NCI-H2171 treated with DMSO at 0.1 percent for 48 hours (cell line): ENCODE measurements around the gene CACNA1C.
A peak's percentile ranks its signal among the peaks of the same experiment; 100 is the strongest.

ENCODE experiments used
- DNase-seq: peaks from one replicate; lab custom pipeline; 2025; lab: John Stamatoyannopoulos, UW

Gene CACNA1C

DNA sequence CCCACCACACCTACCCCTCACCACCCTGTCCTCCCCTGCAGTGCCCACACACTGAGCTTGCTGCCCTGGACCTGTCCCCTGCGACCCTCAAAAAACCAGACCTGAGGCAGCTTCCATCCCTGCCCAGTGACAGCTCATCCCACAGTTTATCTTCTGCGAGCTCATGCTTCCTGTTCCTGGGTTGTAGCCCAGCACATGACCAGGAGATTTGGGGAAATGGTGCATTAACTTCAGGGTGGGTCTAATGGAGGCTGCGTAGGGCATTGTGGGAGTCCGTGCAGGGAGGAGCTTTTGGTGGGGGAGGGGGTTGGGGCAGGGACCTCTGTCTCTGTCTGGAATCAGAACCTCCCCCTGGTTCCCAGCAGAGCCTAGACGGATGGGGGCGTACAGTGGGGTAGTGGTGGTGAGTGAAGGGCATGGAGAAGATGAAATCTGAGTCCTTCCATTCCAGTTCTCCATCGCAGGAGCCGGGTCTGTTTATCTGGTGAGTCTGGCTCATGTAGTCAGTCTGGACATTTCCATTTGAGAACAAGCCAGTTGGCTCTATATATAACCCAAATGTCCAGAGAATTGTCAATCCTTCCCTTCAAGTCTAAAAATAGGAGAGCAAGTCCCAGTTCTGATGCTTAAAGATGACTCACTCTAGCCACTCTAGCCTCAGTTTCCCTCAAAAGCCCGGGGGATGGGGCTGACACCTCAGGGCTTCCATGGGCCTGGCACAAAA is 270.9 kb downstream of the CACNA1C start:
- DNase-seq, result no peak

DNA sequence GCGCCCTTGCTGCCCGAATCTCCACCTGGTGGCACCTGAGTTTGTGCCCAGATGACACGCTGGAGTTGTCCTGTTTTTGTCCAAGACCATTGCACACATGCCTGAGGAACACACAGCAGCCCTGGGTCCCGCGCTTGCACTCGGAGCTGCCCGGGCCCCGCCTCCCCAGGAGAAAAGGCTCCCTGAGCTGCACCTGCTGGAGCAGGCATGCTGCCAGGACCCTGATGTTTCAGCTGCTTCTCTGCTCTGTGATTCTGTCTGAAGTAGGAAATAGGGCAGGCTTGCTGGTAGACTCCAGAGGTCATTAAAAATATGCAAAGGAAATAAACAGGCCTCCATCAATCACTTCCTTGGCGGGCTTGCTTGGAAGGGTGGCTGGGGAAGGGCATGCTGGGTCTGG is 271.6 kb downstream of the CACNA1C start:
- peak; percentile 98 for DNase-seq

DNA sequence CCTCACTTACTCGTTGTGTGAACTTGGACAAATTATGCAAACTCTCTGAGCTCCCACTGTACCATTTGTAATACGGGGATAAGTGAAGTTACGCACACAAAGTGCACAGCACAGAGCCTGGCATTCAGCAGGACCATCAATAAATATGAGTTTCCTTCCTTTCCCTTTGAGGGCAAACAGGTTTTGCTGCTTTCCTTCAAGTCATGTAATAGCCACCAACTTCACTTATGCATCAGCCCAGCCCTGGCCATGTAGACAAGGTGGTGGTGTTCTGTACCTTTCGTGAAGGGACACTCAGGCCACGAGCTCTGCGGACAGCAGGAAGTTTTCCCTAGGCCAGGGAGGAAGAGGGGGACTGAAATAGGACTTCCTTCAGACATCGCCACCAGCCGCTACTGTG is 272.7 kb downstream of the CACNA1C start:
- no peak for DNase-seq

DNA sequence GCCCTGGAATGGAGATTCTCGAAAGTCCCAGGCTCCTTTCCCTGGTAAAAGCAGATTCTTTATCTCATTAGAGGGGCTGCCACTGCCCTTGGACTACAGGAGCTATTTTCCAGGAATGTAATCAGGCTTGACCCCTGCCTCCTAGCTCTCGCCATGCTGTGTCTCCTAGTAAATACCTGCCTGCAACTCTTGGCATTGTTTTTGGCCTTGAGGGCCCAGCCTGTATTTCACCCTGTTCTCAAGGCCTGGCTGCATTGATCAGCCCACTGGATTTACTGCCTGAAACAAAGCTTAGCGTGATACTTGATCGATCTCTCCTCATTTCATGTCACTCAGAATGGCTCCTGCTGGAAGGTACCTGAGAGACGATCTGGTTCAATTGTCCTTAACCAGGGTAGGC is 273.7 kb downstream of the CACNA1C start:
- no peak for DNase-seq

DNA sequence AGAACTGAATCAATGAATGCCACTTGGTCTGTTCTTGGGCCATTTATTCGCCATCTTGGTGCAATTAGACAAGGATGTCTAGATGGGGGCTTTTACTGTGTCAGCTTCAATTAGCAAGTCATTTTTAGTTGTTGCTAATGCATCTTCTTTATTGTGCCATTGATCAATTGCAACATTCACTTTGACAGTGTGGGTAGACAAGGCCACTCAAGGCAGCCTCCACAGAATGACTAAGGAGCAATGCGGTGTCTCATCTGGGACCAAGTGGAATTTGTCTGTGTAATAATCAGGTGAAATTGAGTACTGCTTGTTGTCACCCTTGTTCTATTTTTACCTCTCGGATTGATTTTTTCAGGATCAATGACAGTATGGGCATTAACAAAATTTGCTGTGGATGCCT is 275.9 kb downstream of the CACNA1C start:
- DNase-seq, result no peak

DNA sequence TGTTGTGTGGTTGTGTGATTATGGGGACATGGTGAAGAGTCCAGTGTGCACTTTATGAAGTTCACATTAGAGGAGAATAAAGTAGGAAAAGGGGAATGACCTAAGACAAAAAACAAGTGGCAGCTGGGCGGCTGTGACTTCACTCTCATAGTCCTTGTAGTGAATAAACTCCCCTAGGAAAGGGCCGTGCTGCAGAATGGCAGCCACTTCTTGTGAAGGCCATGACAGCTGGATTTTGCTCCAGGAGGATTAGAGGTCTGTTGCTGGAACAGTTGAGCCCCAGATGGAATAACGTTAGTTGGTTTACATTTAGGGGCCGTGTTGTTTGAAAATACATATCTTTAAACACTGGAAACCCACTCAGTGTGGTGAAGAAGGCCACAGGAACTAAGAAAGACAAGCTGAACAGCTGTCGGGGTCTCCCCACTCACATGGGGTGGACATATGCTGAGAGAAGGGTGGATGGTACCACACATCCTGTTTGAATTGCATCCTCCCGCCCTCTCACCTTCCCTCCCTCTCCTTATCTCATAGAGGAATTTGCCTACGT is 276.9 kb downstream of the CACNA1C start:
- no peak for DNase-seq

DNA sequence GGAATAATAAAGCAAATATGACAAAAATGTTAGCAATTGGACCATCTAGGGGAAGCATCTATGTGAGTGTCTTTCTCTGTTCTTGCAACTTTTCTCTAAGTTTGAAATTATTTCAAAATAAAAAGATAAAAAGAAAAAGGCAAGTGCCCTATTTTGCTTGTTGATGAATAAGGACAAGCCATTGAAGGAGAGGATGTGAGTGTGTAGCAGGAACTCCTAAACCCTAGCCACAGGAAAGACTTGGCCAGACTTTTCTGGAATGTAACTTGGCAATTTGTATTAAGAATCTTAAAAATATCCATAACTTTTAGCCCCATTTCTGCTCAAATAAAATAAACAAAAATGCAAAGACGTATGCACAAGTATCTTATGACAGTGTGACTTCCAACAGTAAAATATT is 279.4 kb downstream of the CACNA1C start:
- no peak for DNase-seq

DNA sequence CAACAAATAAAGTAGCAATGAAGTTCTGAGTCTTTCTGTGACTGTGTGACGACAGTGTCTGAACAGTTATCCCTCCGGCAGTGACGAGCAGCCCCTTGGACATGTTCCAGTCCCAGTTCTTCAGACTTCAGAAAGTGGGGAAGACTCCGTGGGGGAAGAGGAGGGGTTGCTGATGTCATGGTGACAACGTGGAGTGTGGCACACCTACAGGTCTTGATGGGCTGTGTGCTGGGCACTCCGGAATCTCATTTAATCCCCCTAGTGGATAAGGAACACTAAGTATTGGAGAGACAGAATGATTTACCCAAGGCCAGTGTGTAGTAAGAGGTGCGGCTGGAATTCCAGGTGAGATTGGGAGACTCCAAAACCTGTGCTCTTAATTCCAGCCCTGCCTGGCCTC is 280.2 kb downstream of the CACNA1C start:
- no peak for DNase-seq

DNA sequence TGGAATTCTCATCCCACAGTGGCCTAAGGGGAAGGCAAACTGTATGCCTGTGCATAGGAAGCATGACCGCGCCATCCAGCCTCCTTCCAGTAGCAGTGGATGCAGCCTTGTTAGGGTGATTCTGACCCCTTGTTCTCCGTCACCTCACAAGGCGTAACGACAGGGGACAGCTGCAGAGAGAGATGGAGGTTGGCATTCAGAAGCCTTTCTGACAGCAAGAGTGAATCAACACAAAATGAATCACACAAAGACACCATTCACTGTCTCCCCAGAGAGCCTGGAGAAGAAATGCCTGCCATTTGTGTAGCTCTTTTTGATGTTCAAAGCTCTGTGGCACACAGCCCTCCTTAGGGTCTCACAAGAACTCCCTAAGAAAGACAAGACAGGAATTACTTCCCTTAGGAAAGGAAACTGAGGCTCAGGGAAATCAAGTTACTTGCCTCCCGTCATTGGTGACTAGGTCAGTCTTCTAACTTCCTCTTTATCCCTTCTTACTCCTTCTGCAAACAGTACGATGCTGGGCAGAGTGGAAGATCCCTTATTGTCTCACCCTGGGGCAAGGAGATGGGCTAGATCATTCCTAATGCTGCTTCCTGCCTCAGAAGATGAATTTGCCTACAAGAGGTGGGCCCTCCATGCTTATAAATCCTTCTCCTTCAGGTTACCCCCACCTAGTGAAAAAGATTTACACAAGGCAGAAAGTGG is 280.9 kb downstream of the CACNA1C start:
- no peak for DNase-seq

DNA sequence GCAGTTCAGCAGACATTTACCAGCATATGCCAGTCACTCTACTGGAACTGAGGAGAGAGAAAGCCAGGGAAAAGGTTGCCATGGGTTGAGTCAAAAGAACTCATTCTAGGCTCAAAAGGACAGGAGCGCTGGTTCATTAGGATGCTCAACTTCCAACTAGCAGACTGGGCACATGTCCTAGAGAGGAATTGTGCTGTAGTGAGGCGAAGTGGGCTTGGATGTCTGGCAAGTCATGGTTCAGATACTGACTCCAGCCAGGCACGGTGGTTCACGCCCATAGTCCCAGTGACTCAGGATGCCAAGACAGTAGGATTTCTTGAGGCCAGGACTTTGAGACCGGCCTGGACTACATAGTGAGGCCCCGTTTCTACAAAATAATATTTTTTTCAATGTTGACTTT is 281.5 kb downstream of the CACNA1C start:
- DNase-seq, result no peak

DNA sequence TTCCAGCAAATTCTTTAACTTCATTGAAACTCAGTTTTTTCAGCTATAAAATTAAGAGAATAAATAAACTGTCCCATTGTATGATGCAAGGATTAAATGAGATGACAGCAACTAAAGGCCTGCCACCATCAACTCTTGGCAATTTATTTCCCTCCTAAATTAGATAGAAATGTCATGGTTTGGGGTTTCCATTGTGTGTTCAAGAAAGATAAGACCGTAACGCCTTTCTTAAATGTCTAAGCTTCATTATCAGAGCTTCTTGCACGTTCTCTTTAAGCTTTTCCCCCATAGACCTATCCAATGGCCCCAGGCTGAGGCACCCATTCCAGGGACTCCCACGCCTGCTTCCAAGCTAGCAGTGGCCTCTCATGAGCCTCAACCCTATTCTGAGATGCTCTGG is 281.9 kb downstream of the CACNA1C start:
- no peak for DNase-seq

DNA sequence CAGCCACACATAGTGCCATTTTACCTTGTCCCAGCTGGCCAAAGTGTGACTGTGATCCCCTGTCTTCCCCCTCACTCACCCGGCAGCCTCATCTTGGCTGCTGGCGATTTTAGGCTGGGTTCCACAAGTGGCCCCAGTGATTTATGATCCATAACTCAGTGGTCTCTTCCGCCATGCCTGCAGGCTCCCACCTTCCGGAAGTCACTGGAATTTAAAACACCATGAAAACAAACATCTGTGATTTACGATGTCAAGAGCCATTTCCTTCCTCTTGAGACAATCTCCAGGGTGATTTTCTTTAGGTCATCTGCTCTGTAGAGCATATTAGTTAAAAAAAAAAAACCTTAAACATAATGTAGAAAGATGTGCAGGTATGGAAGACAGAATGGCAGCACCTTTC is 282.3 kb downstream of the CACNA1C start:
- DNase-seq, result no peak

DNA sequence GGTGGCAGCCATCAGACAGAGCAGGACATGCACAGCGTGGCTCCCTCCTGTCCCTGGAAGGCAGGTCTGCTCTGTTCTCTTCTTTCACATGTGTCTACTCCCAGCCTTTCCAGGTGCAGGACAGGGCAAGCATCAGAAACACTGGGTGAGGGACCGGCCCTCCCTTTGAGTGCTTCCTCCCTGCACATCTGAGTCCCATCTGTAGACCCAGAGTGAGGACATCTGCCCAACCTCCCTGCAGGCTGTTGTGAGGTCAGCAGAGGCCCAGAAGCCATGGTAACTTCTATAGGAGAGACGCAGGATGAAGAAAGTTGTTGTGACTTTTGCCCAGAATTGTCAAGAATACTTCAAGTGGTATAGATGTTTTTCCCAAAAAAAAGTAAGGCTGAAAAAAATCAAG is 282.7 kb downstream of the CACNA1C start:
- no peak for DNase-seq

DNA sequence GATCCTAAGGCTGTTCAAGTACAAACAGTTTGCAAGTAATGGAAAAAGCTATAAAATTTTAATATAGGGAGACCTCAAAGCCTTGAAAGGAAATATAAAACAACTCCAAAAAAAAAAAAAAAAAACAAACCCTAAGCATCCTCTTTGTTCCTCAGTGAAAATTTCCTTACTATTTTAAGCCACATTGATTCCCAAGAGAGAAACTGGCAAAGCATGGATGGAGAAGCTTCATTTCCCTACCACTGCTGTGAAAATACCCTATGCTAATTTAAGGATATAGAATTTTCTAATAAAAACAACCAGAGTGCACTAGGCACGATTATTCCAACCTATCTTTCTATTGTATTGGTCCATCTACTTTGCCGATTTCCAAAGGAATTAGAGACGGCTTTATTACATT is 283.1 kb downstream of the CACNA1C start:
- DNase-seq, result no peak

DNA sequence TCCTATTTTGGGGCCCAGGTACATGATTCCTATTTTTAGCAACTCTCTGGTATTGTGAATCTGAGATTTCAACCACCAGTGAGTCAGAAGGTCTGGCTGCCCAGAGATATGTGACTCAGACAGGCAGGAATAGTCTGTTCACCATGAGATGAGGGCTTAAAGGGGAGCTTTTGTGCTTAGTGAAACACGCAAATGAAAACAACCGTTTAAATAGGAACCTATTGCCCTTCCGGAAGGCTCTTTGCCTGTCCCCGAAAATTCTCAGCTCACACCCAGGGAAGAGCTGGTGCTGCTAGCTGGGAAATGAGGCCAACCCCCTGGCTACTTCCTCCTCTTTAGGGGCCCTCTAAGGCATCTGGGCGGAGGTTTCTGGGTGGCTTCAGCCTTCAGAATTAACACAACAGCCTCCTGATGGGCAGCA is 283.6 kb downstream of the CACNA1C start:
- no peak for DNase-seq

DNA sequence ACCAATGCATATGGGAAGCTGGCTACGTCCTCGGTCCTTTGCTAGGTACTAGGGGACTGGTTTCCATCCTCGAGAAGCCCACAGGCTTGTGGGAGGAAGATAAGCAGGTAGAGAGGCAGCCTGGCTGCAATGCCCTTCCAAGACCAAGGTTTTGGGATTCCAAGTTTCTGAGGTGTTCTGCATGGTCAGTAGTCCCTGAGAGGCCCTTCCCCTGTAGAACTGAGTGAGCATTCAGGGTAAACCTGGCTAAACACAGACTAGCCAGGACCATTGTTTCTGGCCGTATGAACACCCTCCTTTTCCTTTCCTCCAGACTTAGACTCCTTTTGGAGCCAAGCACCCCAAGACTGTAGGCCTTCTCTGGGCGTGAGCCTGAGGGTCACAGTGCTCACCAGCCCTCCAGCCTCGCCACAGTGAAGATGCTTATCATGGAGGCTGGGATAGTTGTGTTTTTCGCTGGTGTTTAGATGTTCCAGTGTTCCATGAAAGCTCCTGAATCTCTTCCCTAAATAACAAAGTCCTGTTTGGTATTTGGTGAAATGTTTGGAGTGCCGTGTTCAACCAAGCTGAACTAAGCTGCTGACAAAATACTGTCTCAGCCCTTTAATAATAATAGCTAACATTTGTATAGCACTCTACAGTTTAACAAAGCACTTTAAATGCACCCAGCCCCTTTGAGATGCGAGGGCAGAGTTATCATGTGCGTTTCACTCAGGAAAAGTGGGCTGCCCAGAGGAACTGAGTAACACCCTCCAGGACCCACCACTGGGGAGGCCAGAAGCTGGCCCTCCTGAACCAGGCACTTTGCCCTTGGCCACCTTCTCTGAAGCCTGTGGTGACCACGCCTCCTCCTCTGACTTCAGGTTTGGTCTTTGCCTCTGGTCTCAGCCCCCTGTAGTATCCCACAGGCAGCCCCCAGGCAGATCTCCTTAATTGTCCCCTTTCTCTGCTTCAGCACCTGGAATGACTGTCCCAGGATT is 284.5 kb downstream of the CACNA1C start:
- no peak for DNase-seq

DNA sequence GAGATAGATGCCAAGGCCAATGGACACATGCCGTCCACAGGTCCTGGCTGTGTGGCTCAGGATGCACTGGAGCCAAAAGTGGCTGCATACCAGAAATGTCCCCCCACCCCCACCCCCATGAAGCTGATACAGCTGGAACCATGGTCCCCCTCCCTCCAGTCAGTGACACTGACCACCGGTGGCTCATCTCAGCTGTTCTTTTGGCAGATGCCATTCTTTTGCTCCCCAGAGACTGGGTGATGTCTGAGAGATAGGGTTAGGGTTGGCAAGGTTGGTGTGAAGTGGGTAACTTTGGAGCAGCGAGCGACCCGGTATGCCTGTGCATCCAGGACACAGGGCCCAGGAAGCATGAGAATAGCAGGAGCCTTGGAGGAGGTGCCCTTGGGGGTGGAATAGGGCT is 285.6 kb downstream of the CACNA1C start:
- DNase-seq, result no peak

DNA sequence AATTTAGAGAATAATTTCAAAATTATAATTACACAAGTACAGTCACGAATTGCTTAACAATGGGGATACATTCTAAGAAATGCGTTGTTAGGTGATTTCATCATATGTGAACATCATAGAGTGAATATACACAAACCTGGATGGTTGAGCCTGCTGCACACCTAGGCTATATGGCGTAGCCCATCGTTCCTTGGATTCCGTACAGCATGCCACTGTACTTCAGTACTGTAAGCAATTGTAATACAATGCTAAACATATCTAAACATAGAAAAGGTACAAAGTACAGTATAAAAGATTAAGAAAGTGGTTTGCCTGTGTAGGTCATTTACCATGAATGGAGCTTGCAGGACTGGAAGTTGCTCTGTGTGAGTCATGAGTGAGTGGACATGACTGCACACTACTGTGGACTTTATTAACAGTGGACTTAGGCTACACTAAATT is 286.2 kb downstream of the CACNA1C start:
- DNase-seq, result no peak

DNA sequence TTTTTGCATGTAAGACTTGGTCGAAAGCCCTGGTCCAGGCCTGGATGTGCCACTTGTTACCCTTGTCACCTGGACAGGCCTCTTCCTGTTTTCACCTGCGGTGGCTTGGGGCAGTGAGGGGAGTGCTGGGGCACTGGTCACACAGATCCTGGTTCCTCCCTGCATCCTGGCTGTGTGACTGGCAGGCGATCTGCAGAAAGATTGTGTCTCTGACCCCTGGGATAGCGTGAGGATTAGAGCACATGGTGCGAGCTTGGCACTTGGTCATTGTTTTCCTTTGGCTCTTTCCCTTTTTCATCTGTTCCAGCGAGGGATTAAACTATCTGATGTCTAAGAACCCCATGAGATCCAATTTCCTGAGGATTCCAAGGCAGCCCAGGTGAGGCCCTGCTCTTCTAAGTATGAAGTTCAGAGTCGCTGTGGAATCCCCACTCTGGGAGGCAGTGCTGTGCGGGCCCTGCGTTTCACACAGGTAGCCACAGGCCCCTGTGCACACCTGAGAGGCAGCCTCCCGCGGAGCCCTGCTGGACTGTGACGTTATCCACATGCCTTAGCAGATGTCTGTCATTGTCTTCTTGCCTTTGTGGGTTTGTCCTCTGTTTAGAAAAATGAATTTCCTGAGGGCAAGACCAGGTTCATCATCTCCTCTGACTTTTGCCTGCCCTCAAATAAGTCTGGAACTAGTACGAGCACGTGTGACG is 288.4 kb downstream of the CACNA1C start:
- no peak for DNase-seq

DNA sequence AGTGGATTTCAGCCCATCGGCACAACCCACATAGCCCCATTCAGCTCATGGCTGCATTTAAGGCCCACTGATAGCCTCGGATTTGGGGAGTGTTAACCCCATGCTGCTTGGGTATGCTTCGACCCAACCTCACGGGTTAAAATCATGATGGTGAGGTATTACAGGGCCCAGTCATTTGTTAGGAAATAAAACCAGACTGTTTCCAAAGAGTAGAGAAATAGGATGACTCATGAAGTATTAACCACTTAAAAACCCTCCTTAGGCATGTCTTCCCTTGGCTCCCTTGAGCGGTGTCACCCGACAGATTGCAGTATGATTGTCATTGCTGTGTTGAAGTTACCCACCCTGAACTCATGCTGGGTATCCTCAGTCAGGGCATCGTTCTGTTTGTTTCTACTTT is 289.1 kb downstream of the CACNA1C start:
- no peak for DNase-seq

DNA sequence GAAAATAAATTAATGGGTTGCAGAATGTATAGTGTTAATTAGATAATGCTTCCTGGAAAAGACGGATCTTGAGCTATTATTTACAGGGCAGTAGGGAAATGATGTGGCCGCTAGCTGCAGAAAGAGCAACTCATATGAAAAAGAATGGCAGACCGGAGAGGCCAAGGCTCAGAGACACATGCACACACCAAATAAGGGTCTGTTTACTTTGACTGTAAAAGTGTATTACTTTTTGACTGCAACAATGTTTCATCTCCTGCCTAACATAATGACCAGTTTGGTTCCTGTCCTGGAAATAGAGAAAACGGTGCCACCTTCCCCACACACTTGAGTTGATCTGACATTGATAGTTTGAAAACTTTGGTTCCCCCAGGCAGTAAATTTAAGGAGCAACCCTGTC is 290.9 kb downstream of the CACNA1C start:
- no peak for DNase-seq

DNA sequence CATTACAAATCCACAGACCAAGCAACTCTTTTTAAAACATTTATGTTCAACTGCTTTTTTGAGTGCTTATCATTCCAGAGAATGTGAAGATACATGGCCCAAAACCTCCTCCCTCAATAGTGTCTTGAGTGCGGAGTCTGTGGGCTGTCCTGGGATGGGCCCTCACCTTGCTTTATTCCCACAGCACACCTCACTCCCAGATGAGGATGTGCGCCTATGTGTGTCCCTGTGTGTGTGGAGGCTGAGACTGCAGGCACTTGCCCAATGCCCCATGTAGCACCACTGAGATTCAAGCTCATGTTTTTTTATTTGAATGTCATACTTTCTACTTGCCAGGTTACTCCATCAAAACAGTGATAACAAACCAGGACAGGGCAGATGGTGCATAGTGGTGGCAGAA is 291.7 kb downstream of the CACNA1C start:
- no peak for DNase-seq
